ENCODE data around the gene OR1J4.
"Not testable (repeated sequence)": the region's sequence is repeated elsewhere in the genome, so short reads cannot be mapped to it uniquely, and the experiment has no call there.

The OR1J4 gene

GRCh38 chr9:122518841-122519240 lies at the start of gene OR1J4:
OR1J4 (plus strand) TSS chr9:122519141; CDS start chr9:122519141, 0 bp downstream.
- DNase-seq (no peak), ATAC-seq (no peak)

- DNase-seq (no peak), ATAC-seq (no peak)
Measured at GRCh38 chr9:122474561-122474960, 44.4 kb upstream of the OR1J4 start.

GRCh38 chr9:122475717-122476116 lies 43.2 kb upstream of the OR1J4 start:
- DNase-seq, result no peak
- ATAC-seq, result no peak

GRCh38 chr9:122477346-122477745 lies 41.6 kb upstream of the OR1J4 start:
- ATAC-seq (peak; percentile 85), DNase-seq (no peak)

GRCh38 chr9:122477826-122478225 lies 41.1 kb upstream of the OR1J4 start, which contains the start of gene OR1J1:
OR1J1 (minus strand) TSS chr9:122477926; CDS start chr9:122477926, 0 bp downstream.
- DNase-seq (no peak), ATAC-seq (no peak)

- no peak for ATAC-seq
- DNase-seq, result no peak
Measured at GRCh38 chr9:122479062-122479461, 39.9 kb upstream of the OR1J4 start.

GRCh38 chr9:122498883-122499288 lies 20.1 kb upstream of the OR1J4 start:
- DNase-seq, result peak; percentile 14
- ATAC-seq, result no peak

- ATAC-seq (no peak), DNase-seq (no peak)
Measured at GRCh38 chr9:122506964-122507363, 12.0 kb upstream of the OR1J4 start.

- ATAC-seq, result no peak
Measured at GRCh38 chr9:122510502-122510901, 8.4 kb upstream of the OR1J4 start, which contains the start of gene OR1J2. OR1J2 (plus strand) TSS chr9:122510802; CDS start chr9:122510802, 0 bp downstream.

GRCh38 chr9:122518226-122518625 lies 715 bp upstream of the OR1J4 start:
- ATAC-seq, result no peak
- no peak for DNase-seq

More at GRCh38 chr9:122510502-122510901, 8.4 kb upstream of the OR1J4 start, which contains the start of gene OR1J2:
- DNase-seq, result no peak

- ATAC-seq (no peak), DNase-seq (no peak)
Measured at GRCh38 chr9:122519376-122519775, 435 bp downstream of the OR1J4 start.

GRCh38 chr9:122526602-122527001 lies 7.7 kb downstream of the OR1J4 start:
- ATAC-seq (peak; percentile 86), DNase-seq (peak; percentile 18)

- ATAC-seq (no peak), DNase-seq (no peak)
Measured at GRCh38 chr9:122527193-122527592, 8.3 kb downstream of the OR1J4 start, which contains the start of gene OR1N1. OR1N1 (minus strand) TSS chr9:122527293; CDS start chr9:122527293, 0 bp downstream.

- DNase-seq, ATAC-seq: not testable (repeated sequence)
Measured at GRCh38 chr9:122531157-122531556, 12.2 kb downstream of the OR1J4 start.

- ATAC-seq, result no peak
- no peak for DNase-seq
Measured at GRCh38 chr9:122536134-122536533, 17.2 kb downstream of the OR1J4 start.

- ATAC-seq, DNase-seq: not testable (repeated sequence)
Measured at GRCh38 chr9:122537066-122537465, 18.1 kb downstream of the OR1J4 start.

GRCh38 chr9:122538757-122539156 lies 19.8 kb downstream of the OR1J4 start:
- DNase-seq, result no peak

GRCh38 chr9:122546196-122546595 lies 27.3 kb downstream of the OR1J4 start:
- ATAC-seq (no peak), DNase-seq (no peak)

More at GRCh38 chr9:122538757-122539156, 19.8 kb downstream of the OR1J4 start:
- no peak for ATAC-seq

- ATAC-seq, result no peak
- no peak for DNase-seq
Measured at GRCh38 chr9:122551371-122551770, 32.4 kb downstream of the OR1J4 start.

- no peak for ATAC-seq
- DNase-seq, result no peak
Measured at GRCh38 chr9:122552812-122553211, 33.9 kb downstream of the OR1J4 start, which contains the start of gene OR1N2. OR1N2 (plus strand) TSS chr9:122553112; CDS start chr9:122553212, 100 bp downstream.

GRCh38 chr9:122561446-122561845 lies 42.5 kb downstream of the OR1J4 start:
- ATAC-seq (no peak), DNase-seq (no peak)

GRCh38 chr9:122562134-122562760 lies 43.3 kb downstream of the OR1J4 start:
- peak; percentile 20 for DNase-seq
- peak; percentile 85 for ATAC-seq

GRCh38 chr9:122567901-122568300 lies 49.0 kb downstream of the OR1J4 start:
- ATAC-seq, result no peak

More at GRCh38 chr9:122567901-122568300, 49.0 kb downstream of the OR1J4 start:
- no peak for DNase-seq
